Measurements from ENCODE around the gene BTBD9.

DNA sequence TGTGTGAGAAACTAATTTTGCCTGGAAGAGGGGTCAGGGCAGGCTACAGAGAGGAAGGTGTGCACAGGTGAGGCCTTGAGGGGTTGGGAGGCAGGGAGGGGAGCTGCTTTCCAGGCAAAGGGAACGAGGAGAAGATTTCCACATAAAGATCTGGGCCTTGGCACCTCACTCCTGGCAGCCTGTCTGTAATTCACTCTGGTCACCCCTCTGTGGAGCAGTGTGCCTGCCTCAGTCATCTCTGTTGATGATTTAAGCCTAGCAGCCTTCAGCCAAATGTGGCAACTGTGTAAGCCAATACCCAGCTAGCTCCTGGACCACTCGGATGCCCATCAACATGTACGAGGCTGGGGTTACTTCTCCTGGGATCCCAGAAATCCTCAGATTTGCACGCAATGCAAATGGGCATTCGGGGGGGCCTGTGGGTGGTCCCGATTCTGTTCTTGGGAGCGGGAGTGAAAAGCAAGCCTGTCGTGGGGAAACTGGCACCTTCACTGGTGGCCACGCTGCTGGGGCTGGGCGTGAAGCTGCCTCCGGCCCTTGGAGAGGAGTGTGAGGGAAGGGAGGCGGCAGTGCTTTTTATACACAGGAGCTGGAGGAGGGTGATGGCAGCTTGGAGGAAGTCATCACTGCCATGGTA is 459.8 kb downstream of the BTBD9 start:
- TF ChIP-seq, protein P1, sequence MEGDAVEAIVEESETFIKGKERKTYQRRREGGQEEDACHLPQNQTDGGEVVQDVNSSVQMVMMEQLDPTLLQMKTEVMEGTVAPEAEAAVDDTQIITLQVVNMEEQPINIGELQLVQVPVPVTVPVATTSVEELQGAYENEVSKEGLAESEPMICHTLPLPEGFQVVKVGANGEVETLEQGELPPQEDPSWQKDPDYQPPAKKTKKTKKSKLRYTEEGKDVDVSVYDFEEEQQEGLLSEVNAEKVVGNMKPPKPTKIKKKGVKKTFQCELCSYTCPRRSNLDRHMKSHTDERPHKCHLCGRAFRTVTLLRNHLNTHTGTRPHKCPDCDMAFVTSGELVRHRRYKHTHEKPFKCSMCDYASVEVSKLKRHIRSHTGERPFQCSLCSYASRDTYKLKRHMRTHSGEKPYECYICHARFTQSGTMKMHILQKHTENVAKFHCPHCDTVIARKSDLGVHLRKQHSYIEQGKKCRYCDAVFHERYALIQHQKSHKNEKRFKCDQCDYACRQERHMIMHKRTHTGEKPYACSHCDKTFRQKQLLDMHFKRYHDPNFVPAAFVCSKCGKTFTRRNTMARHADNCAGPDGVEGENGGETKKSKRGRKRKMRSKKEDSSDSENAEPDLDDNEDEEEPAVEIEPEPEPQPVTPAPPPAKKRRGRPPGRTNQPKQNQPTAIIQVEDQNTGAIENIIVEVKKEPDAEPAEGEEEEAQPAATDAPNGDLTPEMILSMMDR (IDR thresholded peaks at IDR 0.05), result no peak
- TF ChIP-seq POLR2A (IDR thresholded peaks at IDR 0.05), result no peak
